ENCODE results near the gene SIDT2. TPM values are rescaled to one million over a fixed set of nuclear protein-coding genes. Genes with fewer than 3 reads are reported as not detected.

SIDT2 gene
- total RNA-seq, 4 donors from 2014 or later: 15.3 to 50.1 (median 33.6) TPM

DNA sequence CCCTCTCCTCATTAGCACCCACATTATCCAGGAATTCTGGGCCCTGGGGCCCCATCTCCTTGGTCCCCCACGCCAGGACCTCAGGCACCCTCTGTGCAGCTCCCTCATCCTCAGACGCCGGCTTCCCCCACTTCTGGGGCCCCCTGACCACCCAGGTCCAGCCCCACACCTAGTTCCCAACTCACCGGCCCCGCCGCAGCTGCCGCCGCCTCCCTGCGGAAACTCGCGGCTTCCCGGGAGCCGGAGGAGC, 53.2 kb downstream of the SIDT2 start, which contains the start of gene PCSK7:
Gene PCSK7 (minus strand): TSS at position 232 of the 250 bp plus-strand sequence. CDS start 2,229 bp downstream, outside the sequence.
- WGBS, 2 donors (ENCODE audit: low coverage in 1 of 2): 0% methylated on average over 1 of the region's 13 CpGs; no CpG with 5 or more reads in 1 of the 2 donors
- Histone ChIP-seq H3K36me3 (peaks cover 0 to 39% of the 10 kb centered on the region in 2 donors), H3K4me3 (peak within 1 kb of the TSS; percentile 90 to 98), H3K9me3 (no peaks in the 10 kb centered on the region), H3K4me1 (peaks cover 0 to 50% (median 16%) of the 10 kb centered on the region in 3 donors), H3K27me3 (no peaks in the 10 kb centered on the region), H3K27ac (peak within 1 kb of the TSS; percentile 92 to 98 (median 95))
- TF ChIP-seq POLR2A (IDR thresholded peaks at IDR 0.05): no peak
- no peak for TF ChIP-seq POLR2AphosphoS5 (IDR thresholded peaks at IDR 0.05)
- TF ChIP-seq CTCF (IDR thresholded peaks at IDR 0.05): no peak
- TF ChIP-seq EP300 (IDR thresholded peaks at IDR 0.05): no peak
- no peak for ATAC-seq

DNA sequence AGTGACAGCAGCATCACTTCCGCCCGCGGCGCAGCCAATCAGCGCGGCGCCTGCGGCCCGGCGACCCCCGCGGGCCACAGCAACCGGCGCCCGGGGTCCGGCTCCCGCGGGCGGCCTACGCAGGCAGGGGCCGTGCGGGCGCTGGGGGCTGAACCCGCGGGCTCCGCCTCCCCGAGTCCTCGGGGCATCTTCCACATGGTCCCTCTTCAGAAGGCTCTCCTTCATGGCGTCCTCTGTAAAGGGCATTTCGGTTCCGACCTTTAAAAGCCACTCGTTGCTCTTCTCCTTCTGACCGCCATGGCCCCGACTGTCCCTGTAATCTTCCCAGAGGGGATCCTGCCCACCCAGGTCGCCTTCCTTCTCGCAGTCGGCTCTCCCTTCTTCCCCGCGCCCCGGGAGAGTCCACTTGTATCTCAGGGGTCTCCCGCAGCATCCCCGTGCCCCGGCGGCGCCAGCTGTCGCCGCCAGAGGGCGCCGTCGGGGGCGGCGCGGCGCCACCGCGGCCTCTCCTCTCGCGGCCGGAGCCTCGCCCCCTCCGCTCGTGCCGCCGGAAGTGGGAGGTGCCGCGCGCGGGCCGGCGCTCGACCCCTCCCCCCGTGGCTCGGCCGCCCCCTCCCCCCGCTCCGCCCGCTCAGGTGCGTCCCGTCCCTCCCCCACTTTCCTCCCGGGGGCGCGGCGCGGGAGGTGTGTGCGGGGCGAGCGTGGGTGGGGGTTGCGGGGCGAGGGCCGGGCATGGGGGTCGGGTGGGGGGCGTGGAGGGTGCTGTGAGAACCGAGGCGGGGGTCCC, 53.7 kb downstream of the SIDT2 start, which contains the start of gene RNF214:
Gene RNF214 (plus strand): TSS at position 580 of the 787 bp plus-strand sequence. CDS start 1,602 bp downstream, outside the sequence.
- Histone ChIP-seq H3K27me3 (no peaks in the 10 kb centered on the region), H3K4me3 (peak within 1 kb of the TSS; percentile 90 to 98), H3K36me3 (peaks cover 0 to 34% of the 10 kb centered on the region in 2 donors), H3K4me1 (peaks cover 0 to 48% (median 16%) of the 10 kb centered on the region in 3 donors), H3K27ac (peak within 1 kb of the TSS; percentile 92 to 98 (median 95)), H3K9me3 (no peaks in the 10 kb centered on the region)
- ATAC-seq: peak; percentile 91
- WGBS, 2 donors (ENCODE audit: low coverage in 1 of 2): 0 to 2% methylated on average over 2 to 26 of the region's 94 CpGs
- peak; percentile 66 for TF ChIP-seq POLR2AphosphoS5 (IDR thresholded peaks at IDR 0.05)
- peak; percentile 85 to 87 for TF ChIP-seq POLR2A (IDR thresholded peaks at IDR 0.05)
- TF ChIP-seq CTCF (IDR thresholded peaks at IDR 0.05): peak; percentile 74 to 99 (median 94)
- no peak for TF ChIP-seq EP300 (IDR thresholded peaks at IDR 0.05)

DNA sequence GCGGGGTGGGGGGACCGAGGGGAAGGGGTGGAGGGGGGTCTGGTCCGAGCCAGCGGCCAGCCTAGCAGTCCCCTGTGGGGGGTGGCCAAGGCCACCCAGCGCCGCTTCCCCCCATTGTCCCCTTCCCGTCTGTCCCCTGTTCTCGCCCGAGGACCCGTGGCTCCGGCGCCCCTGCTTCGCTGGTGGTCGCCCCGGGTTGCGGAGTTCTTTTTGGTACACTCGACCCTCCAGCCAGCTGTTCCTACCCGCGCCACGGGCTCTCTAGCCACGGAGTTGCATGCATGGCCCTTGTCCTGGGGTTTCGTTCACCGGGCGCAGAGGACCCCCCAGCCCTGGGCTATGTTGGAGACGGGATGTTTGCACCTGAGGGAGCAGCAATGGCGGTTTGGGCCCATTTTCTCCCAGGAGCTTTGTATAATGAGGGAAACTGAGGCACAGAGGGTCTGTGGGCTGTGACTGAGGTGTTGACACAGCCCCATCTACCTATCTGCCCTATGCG, 54.4 kb downstream of the SIDT2 start:
- WGBS, 2 donors (ENCODE audit: low coverage in 1 of 2): 14% methylated on average over 2 of the region's 27 CpGs; no CpG with 5 or more reads in 1 of the 2 donors
- no peak for ATAC-seq
- H3K27ac ChIP-seq: peak overlapping the region; percentile 92 to 98 (median 95)

GRCh38 chr11:117238221-117238620, 59.7 kb downstream of the SIDT2 start:
- Histone ChIP-seq H3K9me3 (no peaks in the 10 kb centered on the region), H3K36me3 (peaks cover 0 to 56% of the 10 kb centered on the region in 2 donors), H3K4me3 (no peak overlapping the region), H3K27ac (no peak overlapping the region), H3K27me3 (no peaks in the 10 kb centered on the region), H3K4me1 (peaks cover 0 to 17% (median 4%) of the 10 kb centered on the region in 3 donors)
- WGBS, 2 donors (ENCODE audit: low coverage in 1 of 2): 90 to 95% methylated on average over 4 to 5 of the region's 5 CpGs
- TF ChIP-seq EP300 (IDR thresholded peaks at IDR 0.05) (no peak), POLR2A (IDR thresholded peaks at IDR 0.05) (no peak), CTCF (IDR thresholded peaks at IDR 0.05) (no peak), POLR2AphosphoS5 (IDR thresholded peaks at IDR 0.05) (no peak)
- no peak for ATAC-seq

More for the DNA sequence above, 54.4 kb downstream of the SIDT2 start:
- Histone ChIP-seq H3K27me3 (no peaks in the 10 kb centered on the region), H3K4me1 (peaks cover 0 to 48% (median 16%) of the 10 kb centered on the region in 3 donors), H3K36me3 (peaks cover 0 to 27% of the 10 kb centered on the region in 2 donors), H3K4me3 (peak overlapping the region; percentile 90 to 98), H3K9me3 (no peaks in the 10 kb centered on the region)
- TF ChIP-seq POLR2A (IDR thresholded peaks at IDR 0.05) (no peak), EP300 (IDR thresholded peaks at IDR 0.05) (no peak), CTCF (IDR thresholded peaks at IDR 0.05) (no peak), POLR2AphosphoS5 (IDR thresholded peaks at IDR 0.05) (no peak)

Data from gastroesophageal sphincter (tissue), 4 donors.